Right atrium auricular region (tissue), 2 donors: ENCODE measurements around the gene GABBR2. TPM values are rescaled to one million over a fixed set of nuclear protein-coding genes. Genes with fewer than 3 reads are reported as not detected.

Experiments used
- DNase-seq: peaks from one replicate; pipeline ENCODE4 v3.0.0-alpha.2; 2019; ENCODE audit warnings: low spot score
- H3K27ac ChIP-seq, 2 donors: fragments of 200-600 bp; sonication (generic); 1 replicate in 1 of 2; 2 replicates in 1 of 2; pipeline ENCODE4 v1.5.1; 2016 to 2019
- H3K27me3 ChIP-seq, 2 donors: fragments of 200-600 bp; sonication (generic); one replicate each; pipeline versions ENCODE4 v1.5.1 to v1.6.0; 2017 to 2019
- H3K36me3 ChIP-seq: fragments of 200-600 bp; sonication (generic); one replicate; pipeline ENCODE4 v1.5.1; 2016
- H3K4me1 ChIP-seq, 2 donors: fragments of 200-600 bp; sonication (generic); one replicate each; pipeline versions ENCODE4 v1.5.1 to v1.6.0; 2017 to 2019
- H3K4me3 ChIP-seq, 2 donors: fragments of 200-600 bp; sonication (generic); 1 replicate in 1 of 2; 2 replicates in 1 of 2; pipeline ENCODE4 v1.5.1; 2017 to 2019; ENCODE audit warnings: mild to moderate bottlenecking in 1 of 2, moderate library complexity in 1 of 2
- H3K9me3 ChIP-seq, 2 donors: fragments of 200-600 bp; sonication (generic); one replicate each; pipeline ENCODE4 v1.5.1; 2019
- CTCF ChIP-seq, 2 donors: fragments of 200-600 bp; sonication (generic); IDR thresholded peaks; one replicate each; pipeline ENCODE4 v1.5.1; 2019; ENCODE audit warnings: antibody characterized with exemption in 2 of 2
- total RNA-seq, 2 donors: library from RNA; depleted of rRNA; stranded (reverse); fragments of >200 nt; gene quantifications; one replicate each; pipeline ENCODE4 v1.1.0, GENCODE V29; 2016

Gene GABBR2
- total RNA-seq, 2 donors from 2014 or later, result 0.22 TPM; not detected in 1

- TF ChIP-seq CTCF (IDR thresholded peaks at IDR 0.05), result no peak
- H3K27ac ChIP-seq, result no peak overlapping the region
- no peaks in the 10 kb centered on the region for H3K4me1 ChIP-seq
- no peak overlapping the region for H3K4me3 ChIP-seq
- H3K27me3 ChIP-seq, result no peaks in the 10 kb centered on the region
- no peaks in the 10 kb centered on the region for H3K36me3 ChIP-seq
- no peaks in the 10 kb centered on the region for H3K9me3 ChIP-seq
- no peak for DNase-seq
Measured at GRCh38 chr9:98281281-98281680, 427.5 kb downstream of the GABBR2 start.

DNA sequence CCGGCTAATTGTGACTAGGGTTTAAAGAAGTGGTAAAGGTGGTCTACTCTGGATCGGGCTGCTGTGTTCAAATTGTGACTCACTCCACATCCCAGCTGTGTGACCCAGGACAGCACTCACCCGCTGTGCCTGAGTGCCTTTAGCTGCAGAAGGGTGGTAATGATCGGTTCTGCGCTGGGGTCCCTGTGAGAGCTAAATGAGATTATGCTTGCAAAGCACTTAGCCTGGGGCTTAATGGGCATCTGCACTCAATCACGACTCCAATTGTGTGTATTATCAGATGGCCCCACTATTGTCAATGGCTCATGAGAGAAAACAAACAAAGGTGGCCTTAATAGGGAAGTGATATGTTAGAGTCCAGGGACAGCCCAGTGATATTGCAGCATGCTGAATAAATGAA lies 428.2 kb downstream of the GABBR2 start:
- Histone ChIP-seq H3K27ac (no peak overlapping the region), H3K27me3 (no peaks in the 10 kb centered on the region), H3K4me3 (no peak overlapping the region), H3K4me1 (no peaks in the 10 kb centered on the region), H3K36me3 (no peaks in the 10 kb centered on the region), H3K9me3 (no peaks in the 10 kb centered on the region)
- no peak for DNase-seq
- TF ChIP-seq CTCF (IDR thresholded peaks at IDR 0.05), result no peak

GRCh38 chr9:98280162-98280561 lies 428.6 kb downstream of the GABBR2 start:
- H3K36me3 ChIP-seq, result no peaks in the 10 kb centered on the region
- TF ChIP-seq CTCF (IDR thresholded peaks at IDR 0.05), result no peak
- H3K9me3 ChIP-seq, result no peaks in the 10 kb centered on the region
- no peak overlapping the region for H3K4me3 ChIP-seq
- H3K27me3 ChIP-seq, result no peaks in the 10 kb centered on the region
- DNase-seq, result no peak
- H3K4me1 ChIP-seq, result no peaks in the 10 kb centered on the region
- H3K27ac ChIP-seq, result no peak overlapping the region

GRCh38 chr9:98276907-98277469 lies 431.7 kb downstream of the GABBR2 start:
- no peak for TF ChIP-seq CTCF (IDR thresholded peaks at IDR 0.05)
- no peak for DNase-seq
- no peak overlapping the region for H3K4me3 ChIP-seq
- no peaks in the 10 kb centered on the region for H3K4me1 ChIP-seq
- H3K9me3 ChIP-seq, result no peaks in the 10 kb centered on the region
- H3K27ac ChIP-seq, result no peak overlapping the region
- no peaks in the 10 kb centered on the region for H3K27me3 ChIP-seq
- H3K36me3 ChIP-seq, result no peaks in the 10 kb centered on the region

GRCh38 chr9:98275159-98275558 lies 433.6 kb downstream of the GABBR2 start:
- Histone ChIP-seq H3K27ac (no peak overlapping the region), H3K4me1 (no peaks in the 10 kb centered on the region), H3K9me3 (no peaks in the 10 kb centered on the region), H3K36me3 (no peaks in the 10 kb centered on the region), H3K4me3 (no peak overlapping the region), H3K27me3 (no peaks in the 10 kb centered on the region)
- no peak for TF ChIP-seq CTCF (IDR thresholded peaks at IDR 0.05)
- DNase-seq, result no peak

DNA sequence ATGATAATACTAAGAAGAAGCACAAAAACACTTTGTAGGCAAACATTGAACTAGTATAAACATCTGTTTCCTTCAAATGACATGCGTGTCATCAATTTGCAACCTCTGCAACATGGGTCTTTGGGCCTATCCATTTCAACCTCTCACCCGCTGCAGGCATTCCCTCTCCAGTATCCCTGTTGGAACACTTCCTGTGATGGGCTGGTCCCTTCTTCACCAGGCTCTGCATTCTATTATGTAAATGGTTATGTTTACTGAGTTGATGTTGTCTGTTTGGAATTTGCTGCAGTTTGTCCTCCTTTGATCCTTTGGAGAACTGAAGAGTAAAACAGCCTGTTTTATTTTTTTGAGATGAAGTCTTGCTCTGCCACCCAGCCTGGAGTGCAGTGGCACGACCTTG lies 436.7 kb downstream of the GABBR2 start:
- TF ChIP-seq CTCF (IDR thresholded peaks at IDR 0.05), result no peak
- Histone ChIP-seq H3K9me3 (no peaks in the 10 kb centered on the region), H3K36me3 (no peaks in the 10 kb centered on the region), H3K27ac (no peak overlapping the region), H3K27me3 (no peaks in the 10 kb centered on the region), H3K4me3 (no peak overlapping the region), H3K4me1 (no peaks in the 10 kb centered on the region)
- DNase-seq, result no peak
